ENCODE data around the gene FAM163B.

The FAM163B gene

GRCh38 chr9:133650026-133650425, 40.8 kb upstream of the FAM163B start:
- no peak overlapping the region for H3K4me3 ChIP-seq (ENCODE audit: control insufficient read depth, low read depth, low read length)
- TF ChIP-seq CTCF (conservative IDR thresholded peaks at IDR 0.05; ENCODE audit: control insufficient read depth, insufficient read depth, low read depth, low read length) = no peak
- no peak for DNase-seq (ENCODE audit: low read depth)

DNA sequence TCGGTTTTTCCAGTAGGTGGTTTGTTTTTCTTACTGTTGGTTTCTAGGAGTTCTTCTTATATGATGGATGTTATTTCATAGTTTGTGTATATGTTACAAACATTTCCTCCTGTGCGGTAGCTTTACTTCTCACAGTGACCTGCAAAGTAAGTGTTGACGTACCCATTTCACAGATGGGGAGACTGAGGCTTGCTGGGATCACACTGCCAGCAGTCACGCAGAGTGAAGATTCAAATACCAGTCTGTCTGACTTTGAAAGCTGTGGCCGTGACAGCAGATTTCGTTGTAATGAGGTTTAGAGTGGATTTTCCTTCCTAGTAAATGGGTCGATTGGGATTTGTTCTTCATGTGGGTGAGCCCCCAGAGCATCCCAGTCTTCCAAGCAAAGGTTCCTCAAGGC, 40.0 kb upstream of the FAM163B start:
- TF ChIP-seq CTCF (conservative IDR thresholded peaks at IDR 0.05; ENCODE audit: control insufficient read depth, insufficient read depth, low read depth, low read length) = no peak
- DNase-seq (ENCODE audit: low read depth) = no peak

GRCh38 chr9:133647765-133648469, 38.7 kb upstream of the FAM163B start:
- H3K4me3 ChIP-seq (ENCODE audit: control insufficient read depth, low read depth, low read length) = no peak overlapping the region
- TF ChIP-seq CTCF (conservative IDR thresholded peaks at IDR 0.05; ENCODE audit: control insufficient read depth, insufficient read depth, low read depth, low read length) = no peak
- no peak for DNase-seq (ENCODE audit: low read depth)

More for the DNA sequence above, 40.0 kb upstream of the FAM163B start:
- H3K4me3 ChIP-seq (ENCODE audit: control insufficient read depth, low read depth, low read length) = no peak overlapping the region

GRCh38 chr9:133647148-133647547, 38.0 kb upstream of the FAM163B start:
- DNase-seq (ENCODE audit: low read depth) = no peak
- no peak for TF ChIP-seq CTCF (conservative IDR thresholded peaks at IDR 0.05; ENCODE audit: control insufficient read depth, insufficient read depth, low read depth, low read length)
- H3K4me3 ChIP-seq (ENCODE audit: control insufficient read depth, low read depth, low read length) = no peak overlapping the region

DNA sequence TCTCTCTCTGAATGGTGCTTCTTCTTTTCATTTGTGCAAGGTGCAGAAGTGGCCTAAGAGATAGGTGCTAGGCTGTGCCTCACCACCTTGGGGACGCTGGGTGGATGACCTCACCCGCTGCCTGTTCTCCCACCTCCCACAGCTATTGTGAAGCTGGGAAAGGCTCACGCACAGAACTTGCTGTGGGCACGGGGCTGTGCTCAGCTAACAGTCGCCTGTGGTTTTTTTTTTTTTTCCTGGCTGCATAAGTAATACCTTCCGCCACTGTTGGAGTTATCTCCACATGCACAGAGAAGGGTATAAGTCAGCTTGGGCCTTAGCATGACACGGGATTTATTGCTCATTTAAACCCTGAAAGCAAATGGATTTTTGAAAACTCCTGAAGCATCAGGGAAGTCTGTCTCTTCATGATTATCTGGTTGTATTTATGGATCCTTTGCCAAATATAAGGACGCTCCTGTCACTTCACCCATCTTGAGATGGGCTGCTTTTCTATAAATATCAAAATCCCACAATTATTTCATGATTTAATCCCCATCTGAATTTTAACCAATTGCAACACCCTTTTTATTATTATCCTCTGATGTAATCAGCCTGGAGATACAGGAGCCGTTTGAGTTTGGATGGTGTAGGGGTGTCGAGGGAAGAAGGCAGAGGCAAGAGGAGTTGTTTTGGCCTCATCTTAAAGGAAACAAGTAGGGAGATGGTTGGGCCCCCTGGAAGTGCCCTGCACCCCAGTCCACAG, 36.0 kb upstream of the FAM163B start:
- H3K4me3 ChIP-seq (ENCODE audit: control insufficient read depth, low read depth, low read length) = no peak overlapping the region
- no peak for TF ChIP-seq CTCF (conservative IDR thresholded peaks at IDR 0.05; ENCODE audit: control insufficient read depth, insufficient read depth, low read depth, low read length)
- DNase-seq (ENCODE audit: low read depth) = no peak

DNA sequence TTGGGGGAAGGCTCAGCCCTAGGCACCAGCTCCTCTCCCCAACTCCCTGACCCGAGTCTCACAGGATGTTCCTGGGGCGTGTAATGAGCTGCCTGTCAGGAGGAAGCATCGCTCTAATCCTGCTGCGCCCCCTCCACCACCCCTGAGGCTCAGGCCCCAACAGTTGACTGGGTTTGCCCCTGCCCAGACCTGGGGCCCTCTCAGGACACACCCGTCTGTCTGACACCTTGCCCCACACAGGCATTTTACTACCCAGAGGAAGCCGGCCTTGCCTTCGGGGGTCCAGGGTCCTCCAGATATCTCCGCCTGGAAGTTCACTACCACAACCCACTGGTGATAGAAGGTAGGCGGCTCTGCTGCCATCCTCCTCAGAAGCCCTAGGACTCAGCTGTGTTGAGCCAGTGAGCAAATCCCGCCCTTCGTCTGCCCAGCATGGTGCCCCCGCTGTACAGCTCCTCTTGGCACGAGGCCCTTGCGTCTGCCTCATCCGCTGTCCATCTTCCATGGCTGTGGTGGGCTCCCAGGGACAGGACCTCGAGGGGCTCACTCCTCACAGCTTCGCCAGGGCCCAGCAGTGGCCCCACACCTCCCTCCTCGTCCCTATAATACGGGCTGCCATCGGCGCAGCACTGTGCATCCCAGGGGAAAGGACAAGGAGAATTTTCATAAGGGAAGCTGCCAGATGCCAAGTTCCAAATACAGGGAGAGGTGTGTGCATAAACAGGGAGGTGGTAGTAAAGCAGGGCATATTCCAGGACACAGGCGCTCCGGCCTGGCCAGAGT, 35.0 kb upstream of the FAM163B start:
- no peak overlapping the region for H3K4me3 ChIP-seq (ENCODE audit: control insufficient read depth, low read depth, low read length)
- DNase-seq (ENCODE audit: low read depth) = no peak
- TF ChIP-seq CTCF (conservative IDR thresholded peaks at IDR 0.05; ENCODE audit: control insufficient read depth, insufficient read depth, low read depth, low read length) = no peak
